OCI-LY1 (cell line): Measurements from ENCODE around the gene FAM120A.

ENCODE experiments used
- EZH2 ChIP-seq: fragments of 200-600 bp; sonication (generic), shearing (Covaris generic); IDR thresholded peaks from 2 replicates; pipeline ENCODE4 v1.8.0; 2017; ENCODE audit warnings: borderline replicate concordance, mixed run types, mild to moderate bottlenecking, antibody characterized with exemption, low read length, moderate library complexity, mixed read lengths
- TF ChIP-seq, protein P1 (sequence below): fragments of 200-600 bp; sonication (generic), shearing (Covaris generic); IDR thresholded peaks from 2 replicates; pipeline ENCODE4 v1.5.1; 2017; ENCODE audit warnings: mild to moderate bottlenecking, antibody characterized with exemption, low read length, moderate library complexity, mixed read lengths

DNA sequence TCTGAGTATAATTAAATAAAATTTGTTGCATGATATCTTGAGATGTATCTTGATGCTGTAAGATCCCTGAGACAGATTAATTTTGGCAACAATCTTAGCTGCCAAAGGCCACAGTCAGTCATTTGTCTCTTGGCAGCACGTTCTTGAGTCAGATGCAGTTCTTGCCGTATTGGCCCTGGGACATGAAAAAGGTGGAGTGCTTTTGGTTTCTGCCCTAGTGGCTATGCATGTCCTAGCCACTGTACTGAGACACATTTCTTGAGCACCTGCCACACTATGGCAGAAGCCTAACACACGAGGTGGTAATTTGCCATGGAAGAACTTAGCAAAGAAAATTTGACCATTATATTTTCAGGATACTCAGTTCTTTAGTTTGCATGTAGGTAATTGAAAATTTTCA lies 79.9 kb downstream of the FAM120A start:
- TF ChIP-seq, protein P1, sequence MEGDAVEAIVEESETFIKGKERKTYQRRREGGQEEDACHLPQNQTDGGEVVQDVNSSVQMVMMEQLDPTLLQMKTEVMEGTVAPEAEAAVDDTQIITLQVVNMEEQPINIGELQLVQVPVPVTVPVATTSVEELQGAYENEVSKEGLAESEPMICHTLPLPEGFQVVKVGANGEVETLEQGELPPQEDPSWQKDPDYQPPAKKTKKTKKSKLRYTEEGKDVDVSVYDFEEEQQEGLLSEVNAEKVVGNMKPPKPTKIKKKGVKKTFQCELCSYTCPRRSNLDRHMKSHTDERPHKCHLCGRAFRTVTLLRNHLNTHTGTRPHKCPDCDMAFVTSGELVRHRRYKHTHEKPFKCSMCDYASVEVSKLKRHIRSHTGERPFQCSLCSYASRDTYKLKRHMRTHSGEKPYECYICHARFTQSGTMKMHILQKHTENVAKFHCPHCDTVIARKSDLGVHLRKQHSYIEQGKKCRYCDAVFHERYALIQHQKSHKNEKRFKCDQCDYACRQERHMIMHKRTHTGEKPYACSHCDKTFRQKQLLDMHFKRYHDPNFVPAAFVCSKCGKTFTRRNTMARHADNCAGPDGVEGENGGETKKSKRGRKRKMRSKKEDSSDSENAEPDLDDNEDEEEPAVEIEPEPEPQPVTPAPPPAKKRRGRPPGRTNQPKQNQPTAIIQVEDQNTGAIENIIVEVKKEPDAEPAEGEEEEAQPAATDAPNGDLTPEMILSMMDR, result no peak
- no peak for TF ChIP-seq EZH2
